ENCODE data around the gene RNF40.

DNA sequence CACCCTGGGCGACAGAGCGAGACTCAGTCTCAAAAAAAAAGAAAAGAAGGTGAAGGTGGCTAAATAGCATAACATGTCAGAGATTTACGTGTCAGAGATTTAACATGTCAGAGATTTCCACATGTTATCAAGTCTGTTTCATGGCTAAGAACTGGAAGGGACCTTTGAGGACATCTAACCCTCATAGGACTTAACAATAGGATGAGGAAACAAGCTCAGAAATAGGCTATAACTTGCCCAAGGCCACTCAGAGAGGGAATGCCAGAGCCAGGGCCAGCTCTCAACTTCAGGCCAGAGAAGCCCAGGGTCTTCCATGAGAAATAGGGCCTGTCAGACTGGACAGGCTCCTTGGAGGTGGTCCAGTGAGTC lies 51.7 kb downstream of the RNF40 start:
- TF ChIP-seq POLR2AphosphoS5 (IDR thresholded peaks at IDR 0.05; ENCODE audit: low read depth, low read length) = no peak
- TF ChIP-seq CREB1 (IDR thresholded peaks at IDR 0.05) = no peak
- TF ChIP-seq, protein P1, sequence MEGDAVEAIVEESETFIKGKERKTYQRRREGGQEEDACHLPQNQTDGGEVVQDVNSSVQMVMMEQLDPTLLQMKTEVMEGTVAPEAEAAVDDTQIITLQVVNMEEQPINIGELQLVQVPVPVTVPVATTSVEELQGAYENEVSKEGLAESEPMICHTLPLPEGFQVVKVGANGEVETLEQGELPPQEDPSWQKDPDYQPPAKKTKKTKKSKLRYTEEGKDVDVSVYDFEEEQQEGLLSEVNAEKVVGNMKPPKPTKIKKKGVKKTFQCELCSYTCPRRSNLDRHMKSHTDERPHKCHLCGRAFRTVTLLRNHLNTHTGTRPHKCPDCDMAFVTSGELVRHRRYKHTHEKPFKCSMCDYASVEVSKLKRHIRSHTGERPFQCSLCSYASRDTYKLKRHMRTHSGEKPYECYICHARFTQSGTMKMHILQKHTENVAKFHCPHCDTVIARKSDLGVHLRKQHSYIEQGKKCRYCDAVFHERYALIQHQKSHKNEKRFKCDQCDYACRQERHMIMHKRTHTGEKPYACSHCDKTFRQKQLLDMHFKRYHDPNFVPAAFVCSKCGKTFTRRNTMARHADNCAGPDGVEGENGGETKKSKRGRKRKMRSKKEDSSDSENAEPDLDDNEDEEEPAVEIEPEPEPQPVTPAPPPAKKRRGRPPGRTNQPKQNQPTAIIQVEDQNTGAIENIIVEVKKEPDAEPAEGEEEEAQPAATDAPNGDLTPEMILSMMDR (IDR thresholded peaks at IDR 0.05; ENCODE audit: control extremely low read depth in 1 of 3, insufficient read depth in 1 of 3, low read depth in 1 of 3, low read length in 3 of 3) = no peak
- no peak for TF ChIP-seq ATF2 (IDR thresholded peaks at IDR 0.05; ENCODE audit: low read length)
- TF ChIP-seq SRF (IDR thresholded peaks at IDR 0.05; ENCODE audit: low read depth, low read length) = no peak
- no peak for TF ChIP-seq ZNF274 (IDR thresholded peaks at IDR 0.05; ENCODE audit: borderline replicate concordance, extremely low read depth, low read length)
- TF ChIP-seq HDAC2 (IDR thresholded peaks at IDR 0.05; ENCODE audit: borderline replicate concordance in 1 of 2, low read depth in 2 of 2, low read length in 2 of 2) = no peak
- TF ChIP-seq EGR1 (IDR thresholded peaks at IDR 0.05; ENCODE audit: borderline replicate concordance, low read depth, low read length) = no peak
- TF ChIP-seq POLR2A (IDR thresholded peaks at IDR 0.05; ENCODE audit: control extremely low read depth in 1 of 2, low read depth in 2 of 2, low read length in 2 of 2) = no peak
- no peak for TF ChIP-seq EZH2 (IDR thresholded peaks at IDR 0.05; ENCODE audit: low read depth, low read length, severe bottlenecking)

Measured in H1 (cell line).